ENCODE results near the gene DSG2.

DNA sequence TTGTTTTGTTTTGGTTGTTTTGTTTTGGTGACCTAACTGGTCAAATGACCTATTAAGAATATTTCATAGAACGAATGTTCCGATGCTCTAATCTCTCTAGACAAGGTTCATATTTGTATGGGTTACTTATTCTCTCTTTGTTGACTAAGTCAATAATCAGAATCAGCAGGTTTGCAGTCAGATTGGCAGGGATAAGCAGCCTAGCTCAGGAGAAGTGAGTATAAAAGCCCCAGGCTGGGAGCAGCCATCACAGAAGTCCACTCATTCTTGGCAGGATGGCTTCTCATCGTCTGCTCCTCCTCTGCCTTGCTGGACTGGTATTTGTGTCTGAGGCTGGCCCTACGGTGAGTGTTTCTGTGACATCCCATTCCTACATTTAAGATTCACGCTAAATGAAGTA is 93.7 kb downstream of the DSG2 start, which contains the start of gene TTR:
- TF ChIP-seq POLR2A (IDR thresholded peaks at IDR 0.05; ENCODE audit: low read depth) (no peak), POLR2AphosphoS5 (IDR thresholded peaks at IDR 0.05) (no peak)

Measured in esophagus muscularis mucosa (tissue), 2 donors.